ENCODE measurements around the gene TBC1D17.

TBC1D17 gene

GRCh38 chr19:49879243-49879963, 1.9 kb downstream of the TBC1D17 start:
- DNase-seq: peak in 1 of 2 experiments; percentile 4

- DNase-seq: no peak
Observed at GRCh38 chr19:49880162-49880869, 2.8 kb downstream of the TBC1D17 start.

- no peak for DNase-seq
Observed at GRCh38 chr19:49881186-49881585, 3.7 kb downstream of the TBC1D17 start.

- no peak for DNase-seq
Observed at GRCh38 chr19:49881672-49882394, 4.3 kb downstream of the TBC1D17 start.

GRCh38 chr19:49882643-49883042, 5.1 kb downstream of the TBC1D17 start:
- DNase-seq: no peak

- DNase-seq: no peak
Observed at GRCh38 chr19:49883094-49883493, 5.6 kb downstream of the TBC1D17 start.

- no peak for DNase-seq
Observed at GRCh38 chr19:49884109-49884508, 6.6 kb downstream of the TBC1D17 start.

GRCh38 chr19:49884760-49885159, 7.3 kb downstream of the TBC1D17 start:
- DNase-seq: no peak

GRCh38 chr19:49887037-49887664, 9.6 kb downstream of the TBC1D17 start:
- DNase-seq: no peak

- no peak for DNase-seq
Observed at GRCh38 chr19:49887665-49888509, 10.4 kb downstream of the TBC1D17 start.

- no peak for DNase-seq
Observed at GRCh38 chr19:49888510-49888824, 11.0 kb downstream of the TBC1D17 start.

GRCh38 chr19:49889038-49889686, 11.7 kb downstream of the TBC1D17 start:
- DNase-seq: no peak

GRCh38 chr19:49889687-49890348, 12.3 kb downstream of the TBC1D17 start:
- no peak for DNase-seq

GRCh38 chr19:49890349-49891311, 13.1 kb downstream of the TBC1D17 start:
- no peak for DNase-seq

GRCh38 chr19:49891393-49891792, 13.9 kb downstream of the TBC1D17 start:
- no peak for DNase-seq

- no peak for DNase-seq
Observed at GRCh38 chr19:49892716-49893115, 15.2 kb downstream of the TBC1D17 start.

GRCh38 chr19:49894011-49894664, 16.6 kb downstream of the TBC1D17 start:
- DNase-seq: no peak

GRCh38 chr19:49894879-49895565, 17.5 kb downstream of the TBC1D17 start:
- DNase-seq: no peak

Measured in AML-193 (cell line).